Astrocyte of the cerebellum (primary cell): ENCODE results near the gene ASPSCR1.

Experiments
- DNase-seq: peaks from one replicate; pipeline ENCODE4 v3.0.0-alpha.2; 2011; ENCODE audit warnings: low read depth
- H3K4me3 ChIP-seq: 2 replicates; pipeline ENCODE4 v1.5.1; 2011; ENCODE audit warnings: mild to moderate bottlenecking, low read depth, low read length, moderate library complexity
- in situ Hi-C: cut with HindIII; loops from 2 replicates; pipeline ENCODE4 v1.10.0; 2017; ENCODE audit warnings: low sequenced_read_pairs
- TF ChIP-seq, protein P1 (sequence below): IDR thresholded peaks from 2 replicates; pipeline ENCODE4 v1.5.1; 2012; ENCODE audit warnings: low read length, low read depth, moderate library complexity, mild to moderate bottlenecking; ENCODE audit errors: missing control alignments

Gene ASPSCR1

DNA sequence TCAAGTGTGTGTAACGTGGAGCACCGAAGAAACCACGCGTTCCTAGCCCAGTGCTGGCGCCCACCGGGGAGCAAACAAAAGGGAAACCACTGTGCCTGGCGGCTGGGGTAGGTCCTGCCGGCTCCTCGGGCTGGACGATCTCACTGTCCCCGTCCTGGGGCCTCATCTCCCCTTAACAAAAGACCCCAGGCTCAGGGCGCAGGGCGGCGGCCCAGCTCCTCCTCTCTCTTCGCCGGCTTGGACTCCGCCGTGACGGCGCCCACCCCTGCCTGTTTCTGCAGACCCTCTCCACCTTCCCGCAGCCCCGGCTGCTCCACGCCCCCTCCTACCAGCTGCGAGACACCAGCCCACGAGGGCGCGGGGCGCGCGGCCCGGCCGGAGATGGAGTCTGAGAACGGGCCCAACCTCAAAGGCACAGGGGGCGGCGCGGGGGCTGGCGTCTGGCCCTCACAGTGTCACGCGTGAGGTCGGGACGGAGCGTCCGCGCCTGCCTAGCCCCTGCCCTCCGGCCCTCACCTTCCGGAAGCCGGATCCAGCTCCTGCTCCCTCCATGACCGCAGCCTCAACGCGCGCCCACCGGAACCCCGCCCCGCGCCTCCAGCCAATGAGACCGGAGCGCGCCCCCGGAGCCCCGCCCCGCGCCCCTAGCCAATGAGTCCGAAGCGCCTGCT, 45.0 kb downstream of the ASPSCR1 start, which contains the start of gene CENPX:
TSS of gene CENPX (minus strand) at position 569 of the 671 bp plus-strand sequence. CDS start at position 552, 17 bp downstream.
- H3K4me3 ChIP-seq = peak within 1 kb of the TSS; percentile 78
- DNase-seq = no peak
- in situ Hi-C loops = no loop called here
- TF ChIP-seq, protein P1, sequence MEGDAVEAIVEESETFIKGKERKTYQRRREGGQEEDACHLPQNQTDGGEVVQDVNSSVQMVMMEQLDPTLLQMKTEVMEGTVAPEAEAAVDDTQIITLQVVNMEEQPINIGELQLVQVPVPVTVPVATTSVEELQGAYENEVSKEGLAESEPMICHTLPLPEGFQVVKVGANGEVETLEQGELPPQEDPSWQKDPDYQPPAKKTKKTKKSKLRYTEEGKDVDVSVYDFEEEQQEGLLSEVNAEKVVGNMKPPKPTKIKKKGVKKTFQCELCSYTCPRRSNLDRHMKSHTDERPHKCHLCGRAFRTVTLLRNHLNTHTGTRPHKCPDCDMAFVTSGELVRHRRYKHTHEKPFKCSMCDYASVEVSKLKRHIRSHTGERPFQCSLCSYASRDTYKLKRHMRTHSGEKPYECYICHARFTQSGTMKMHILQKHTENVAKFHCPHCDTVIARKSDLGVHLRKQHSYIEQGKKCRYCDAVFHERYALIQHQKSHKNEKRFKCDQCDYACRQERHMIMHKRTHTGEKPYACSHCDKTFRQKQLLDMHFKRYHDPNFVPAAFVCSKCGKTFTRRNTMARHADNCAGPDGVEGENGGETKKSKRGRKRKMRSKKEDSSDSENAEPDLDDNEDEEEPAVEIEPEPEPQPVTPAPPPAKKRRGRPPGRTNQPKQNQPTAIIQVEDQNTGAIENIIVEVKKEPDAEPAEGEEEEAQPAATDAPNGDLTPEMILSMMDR = no peak

- in situ Hi-C loops = no loop called here
- DNase-seq = peak; percentile 98
- H3K4me3 ChIP-seq = peak within 1 kb of the TSS; percentile 78
- TF ChIP-seq, protein P1 = no peak
Measured at GRCh38 chr17:82022981-82023446, 45.6 kb downstream of the ASPSCR1 start, which contains the start of gene LRRC45. TSS of gene LRRC45 (plus strand) at chr17:82023305. CDS start at chr17:82023644, 339 bp downstream.

GRCh38 chr17:82023447-82024241, 46.2 kb downstream of the ASPSCR1 start:
- TF ChIP-seq, protein P1 = no peak
- in situ Hi-C loops = no loop called here
- no peak for DNase-seq
- H3K4me3 ChIP-seq = peak overlapping the region; percentile 66

GRCh38 chr17:82024859-82025258, 47.4 kb downstream of the ASPSCR1 start:
- no peak for DNase-seq
- H3K4me3 ChIP-seq = no peak overlapping the region
- in situ Hi-C loops = no loop called here
- TF ChIP-seq, protein P1 = no peak

DNA sequence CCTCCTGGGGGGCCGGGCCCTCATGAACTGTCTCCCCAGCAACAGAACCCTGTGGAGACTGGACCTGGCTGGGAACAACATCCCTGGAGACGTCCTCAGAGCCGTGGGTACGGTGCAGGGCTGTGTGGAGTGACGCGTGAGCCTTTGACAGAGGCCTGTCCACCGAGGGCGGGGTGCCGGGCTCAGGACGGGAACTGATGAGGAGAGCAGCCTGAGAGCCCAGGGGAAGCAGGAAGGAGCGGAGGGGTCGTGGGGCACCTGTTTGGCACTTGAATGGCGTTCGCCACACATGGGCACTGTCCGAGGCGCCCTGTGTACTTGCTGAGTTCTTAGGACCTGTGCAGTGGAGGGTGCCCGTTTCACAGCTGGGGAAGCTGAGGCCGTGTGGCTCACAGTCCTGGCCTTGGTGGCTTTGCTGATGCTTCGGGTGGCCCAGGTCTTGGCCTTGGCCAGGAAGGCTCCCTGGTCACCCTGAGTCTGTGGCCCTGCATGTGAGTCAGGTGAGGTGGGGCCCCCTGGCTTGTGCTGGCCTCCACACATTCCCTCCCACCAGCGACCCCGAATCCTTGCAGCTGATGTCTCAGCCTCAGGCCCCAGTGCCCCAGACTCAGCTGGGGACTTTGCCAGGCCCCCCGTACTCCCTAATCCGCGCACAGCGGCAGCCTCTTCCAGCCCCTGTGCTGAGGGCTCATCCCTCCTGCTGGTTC, 48.1 kb downstream of the ASPSCR1 start:
- H3K4me3 ChIP-seq = no peak overlapping the region
- no peak for DNase-seq
- TF ChIP-seq, protein P1 = no peak
- in situ Hi-C loops = no loop called here

DNA sequence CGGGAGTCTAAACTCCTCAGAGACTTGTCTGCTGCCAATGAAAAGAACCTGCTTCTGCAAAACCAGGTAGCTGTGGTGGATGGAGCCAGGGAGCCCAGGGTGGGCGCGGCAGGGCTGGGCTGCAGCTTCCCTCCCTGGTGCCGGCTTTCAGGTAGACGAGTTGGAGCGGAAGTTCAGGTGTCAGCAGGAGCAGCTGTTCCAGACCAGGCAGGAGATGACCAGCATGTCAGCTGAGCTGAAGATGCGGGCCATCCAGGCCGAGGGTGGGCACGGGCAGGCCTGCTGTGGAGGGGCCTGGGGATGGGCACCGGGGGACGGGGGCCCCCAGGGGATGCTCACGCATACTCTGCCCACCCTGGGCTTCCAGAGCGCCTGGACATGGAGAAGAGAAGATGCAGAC, 50.8 kb downstream of the ASPSCR1 start:
- in situ Hi-C loops = no loop called here
- TF ChIP-seq, protein P1 = no peak
- H3K4me3 ChIP-seq = no peak overlapping the region
- DNase-seq = no peak
